Nephron (organoid): Measurements from ENCODE around the gene NPY2R.

Source experiments
- H3K27ac Mint-ChIP-seq, 3 experiments: 2 replicates each; pipeline ENCODE4 v1.8.0; 2020; ENCODE audit warnings: mixed read lengths in 3 of 3, mild to moderate bottlenecking in 2 of 3, moderate library complexity in 1 of 3
- H3K27me3 Mint-ChIP-seq: 2 replicates; pipeline ENCODE4 v1.8.0; 2021; ENCODE audit warnings: low read depth, mild to moderate bottlenecking, moderate library complexity, mixed read lengths
- H3K36me3 Mint-ChIP-seq: 2 replicates; pipeline ENCODE4 v1.8.0; 2020; ENCODE audit warnings: low read depth, mixed read lengths
- H3K4me1 Mint-ChIP-seq: 2 replicates; pipeline ENCODE4 v1.8.0; 2020; ENCODE audit warnings: mixed read lengths
- H3K4me3 Mint-ChIP-seq, 3 experiments: 2 replicates each; pipeline ENCODE4 v1.8.0; 2020; ENCODE audit warnings: mild to moderate bottlenecking in 3 of 3, mixed read lengths in 3 of 3, moderate library complexity in 2 of 3
- H3K9me3 Mint-ChIP-seq: 2 replicates; pipeline ENCODE4 v1.8.0; 2020; ENCODE audit warnings: mixed read lengths
- TF ChIP-seq, protein P1 (sequence below), 3 experiments: fragments of 200-600 bp; sonication (generic); IDR thresholded peaks; one replicate each; pipeline ENCODE4 v1.5.0; 2021; ENCODE audit warnings: antibody characterized with exemption in 3 of 3; ENCODE audit not compliant: unreplicated experiment in 3 of 3

Gene NPY2R

GRCh38 chr4:155174668-155175067, 33.8 kb upstream of the NPY2R start:
- no peak overlapping the region for H3K27ac Mint-ChIP-seq
- H3K4me3 Mint-ChIP-seq: no peak overlapping the region
- H3K9me3 Mint-ChIP-seq: no peaks in the 10 kb centered on the region
- no peaks in the 10 kb centered on the region for H3K27me3 Mint-ChIP-seq
- H3K36me3 Mint-ChIP-seq: no peaks in the 10 kb centered on the region
- TF ChIP-seq, protein P1, sequence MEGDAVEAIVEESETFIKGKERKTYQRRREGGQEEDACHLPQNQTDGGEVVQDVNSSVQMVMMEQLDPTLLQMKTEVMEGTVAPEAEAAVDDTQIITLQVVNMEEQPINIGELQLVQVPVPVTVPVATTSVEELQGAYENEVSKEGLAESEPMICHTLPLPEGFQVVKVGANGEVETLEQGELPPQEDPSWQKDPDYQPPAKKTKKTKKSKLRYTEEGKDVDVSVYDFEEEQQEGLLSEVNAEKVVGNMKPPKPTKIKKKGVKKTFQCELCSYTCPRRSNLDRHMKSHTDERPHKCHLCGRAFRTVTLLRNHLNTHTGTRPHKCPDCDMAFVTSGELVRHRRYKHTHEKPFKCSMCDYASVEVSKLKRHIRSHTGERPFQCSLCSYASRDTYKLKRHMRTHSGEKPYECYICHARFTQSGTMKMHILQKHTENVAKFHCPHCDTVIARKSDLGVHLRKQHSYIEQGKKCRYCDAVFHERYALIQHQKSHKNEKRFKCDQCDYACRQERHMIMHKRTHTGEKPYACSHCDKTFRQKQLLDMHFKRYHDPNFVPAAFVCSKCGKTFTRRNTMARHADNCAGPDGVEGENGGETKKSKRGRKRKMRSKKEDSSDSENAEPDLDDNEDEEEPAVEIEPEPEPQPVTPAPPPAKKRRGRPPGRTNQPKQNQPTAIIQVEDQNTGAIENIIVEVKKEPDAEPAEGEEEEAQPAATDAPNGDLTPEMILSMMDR (IDR thresholded peaks at IDR 0.05; ENCODE audit: unreplicated experiment in 3 of 3): no peak
- peaks cover 8% of the 10 kb centered on the region for H3K4me1 Mint-ChIP-seq

GRCh38 chr4:155179216-155179615, 29.2 kb upstream of the NPY2R start:
- H3K27ac Mint-ChIP-seq: peak overlapping the region in 1 of 3 experiments; percentile 24
- no peak overlapping the region for H3K4me3 Mint-ChIP-seq

GRCh38 chr4:155186972-155187371, 21.5 kb upstream of the NPY2R start:
- Mint-ChIP-seq H3K36me3 (no peaks in the 10 kb centered on the region), H3K27me3 (no peaks in the 10 kb centered on the region), H3K4me1 (no peaks in the 10 kb centered on the region), H3K4me3 (no peak overlapping the region), H3K9me3 (no peaks in the 10 kb centered on the region), H3K27ac (no peak overlapping the region)
- TF ChIP-seq, protein P1 (IDR thresholded peaks at IDR 0.05; ENCODE audit: unreplicated experiment in 3 of 3): no peak

More at GRCh38 chr4:155179216-155179615, 29.2 kb upstream of the NPY2R start:
- no peaks in the 10 kb centered on the region for H3K36me3 Mint-ChIP-seq
- H3K4me1 Mint-ChIP-seq: peaks cover 9% of the 10 kb centered on the region
- TF ChIP-seq, protein P1 (IDR thresholded peaks at IDR 0.05; ENCODE audit: unreplicated experiment in 3 of 3): no peak
- no peaks in the 10 kb centered on the region for H3K27me3 Mint-ChIP-seq
- H3K9me3 Mint-ChIP-seq: no peaks in the 10 kb centered on the region

- H3K4me1 Mint-ChIP-seq: no peaks in the 10 kb centered on the region
- H3K27ac Mint-ChIP-seq: no peak overlapping the region
- no peaks in the 10 kb centered on the region for H3K27me3 Mint-ChIP-seq
- TF ChIP-seq, protein P1 (IDR thresholded peaks at IDR 0.05; ENCODE audit: unreplicated experiment in 3 of 3): no peak
- no peaks in the 10 kb centered on the region for H3K36me3 Mint-ChIP-seq
- H3K4me3 Mint-ChIP-seq: no peak overlapping the region
- no peaks in the 10 kb centered on the region for H3K9me3 Mint-ChIP-seq
Observed at GRCh38 chr4:155187989-155188388, 20.4 kb upstream of the NPY2R start.

- TF ChIP-seq, protein P1 (IDR thresholded peaks at IDR 0.05; ENCODE audit: unreplicated experiment in 3 of 3): no peak
- Mint-ChIP-seq H3K4me1 (no peaks in the 10 kb centered on the region), H3K27me3 (peaks cover 5% of the 10 kb centered on the region), H3K4me3 (no peak overlapping the region), H3K9me3 (no peaks in the 10 kb centered on the region), H3K27ac (no peak overlapping the region), H3K36me3 (no peaks in the 10 kb centered on the region)
Observed at GRCh38 chr4:155190099-155190498, 18.3 kb upstream of the NPY2R start.

GRCh38 chr4:155197757-155198156, 10.7 kb upstream of the NPY2R start:
- Mint-ChIP-seq H3K27me3 (peaks cover 11% of the 10 kb centered on the region), H3K9me3 (no peaks in the 10 kb centered on the region), H3K36me3 (no peaks in the 10 kb centered on the region), H3K4me1 (no peaks in the 10 kb centered on the region), H3K27ac (no peak overlapping the region), H3K4me3 (no peak overlapping the region)
- TF ChIP-seq, protein P1 (IDR thresholded peaks at IDR 0.05; ENCODE audit: unreplicated experiment in 3 of 3): no peak
